ENCODE measurements around the gene GRIK3. TPM values are rescaled to one million over a fixed set of nuclear protein-coding genes. Genes with fewer than 3 reads are reported as not detected.

Gene GRIK3
- total RNA-seq, 1 experiment from 2014 or later = not detected

DNA sequence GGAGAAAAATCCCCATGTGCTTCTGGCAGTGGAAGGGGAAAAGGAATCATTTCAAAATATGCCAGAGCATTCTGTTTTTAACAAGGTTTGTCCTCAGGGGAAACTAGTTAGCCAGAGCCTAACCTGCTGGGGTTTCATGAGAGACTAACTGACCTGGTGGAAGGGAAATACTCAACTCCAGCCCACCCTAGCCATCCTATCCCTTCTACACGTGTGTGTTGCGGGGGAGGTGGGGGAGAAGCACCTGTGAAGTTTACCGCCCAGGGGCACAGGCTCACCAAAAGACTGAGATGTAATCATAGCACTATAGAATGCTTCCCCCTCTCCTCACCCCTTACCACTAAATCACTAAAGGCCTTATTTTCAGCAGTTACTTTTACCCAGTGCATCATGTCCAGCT is 139.5 kb downstream of the GRIK3 start:
- no TSS peak for BruUV-seq (replicated peaks)
- Histone ChIP-seq H3K4me1 (ENCODE audit: insufficient read depth, low read length) (no peaks in the 10 kb centered on the region), H3F3A (ENCODE audit: low read length, unreplicated experiment) (no peaks in the 10 kb centered on the region), H3K4me2 (ENCODE audit: low read length) (no peak overlapping the region), H3K9me3 (ENCODE audit: low read length) (0 out of 2 replicates have a peak, but pooled peaks cover 7% of the 10 kb centered on the region), H3K79me2 (ENCODE audit: low read length) (no peaks in the 10 kb centered on the region), H4K20me1 (ENCODE audit: low read length) (no peaks in the 10 kb centered on the region), H2AFZ (ENCODE audit: low read length) (no peak overlapping the region), H3K27ac (ENCODE audit: low read length) (no peak overlapping the region), H3K27me3 (ENCODE audit: low read length) (peaks cover 27% of the 10 kb centered on the region), H3K9me2 (replicated peaks; ENCODE audit: low read length) (no peaks in the 10 kb centered on the region), H3K9ac (ENCODE audit: low read length) (no peak overlapping the region), H3K4me3 (ENCODE audit: low read length) (no peak overlapping the region), H3K36me3 (ENCODE audit: low read depth, low read length) (no peaks in the 10 kb centered on the region)
- DNase-seq (no peak), ATAC-seq (no peak)
- POLR2A ChIA-PET (ENCODE audit: unreplicated experiment) = no interaction called here
- intact Hi-C loops (cut with micrococcal nuclease) = no loop called here
- CTCF ChIA-PET = no interaction called here
- TF ChIP-seq, protein P1, sequence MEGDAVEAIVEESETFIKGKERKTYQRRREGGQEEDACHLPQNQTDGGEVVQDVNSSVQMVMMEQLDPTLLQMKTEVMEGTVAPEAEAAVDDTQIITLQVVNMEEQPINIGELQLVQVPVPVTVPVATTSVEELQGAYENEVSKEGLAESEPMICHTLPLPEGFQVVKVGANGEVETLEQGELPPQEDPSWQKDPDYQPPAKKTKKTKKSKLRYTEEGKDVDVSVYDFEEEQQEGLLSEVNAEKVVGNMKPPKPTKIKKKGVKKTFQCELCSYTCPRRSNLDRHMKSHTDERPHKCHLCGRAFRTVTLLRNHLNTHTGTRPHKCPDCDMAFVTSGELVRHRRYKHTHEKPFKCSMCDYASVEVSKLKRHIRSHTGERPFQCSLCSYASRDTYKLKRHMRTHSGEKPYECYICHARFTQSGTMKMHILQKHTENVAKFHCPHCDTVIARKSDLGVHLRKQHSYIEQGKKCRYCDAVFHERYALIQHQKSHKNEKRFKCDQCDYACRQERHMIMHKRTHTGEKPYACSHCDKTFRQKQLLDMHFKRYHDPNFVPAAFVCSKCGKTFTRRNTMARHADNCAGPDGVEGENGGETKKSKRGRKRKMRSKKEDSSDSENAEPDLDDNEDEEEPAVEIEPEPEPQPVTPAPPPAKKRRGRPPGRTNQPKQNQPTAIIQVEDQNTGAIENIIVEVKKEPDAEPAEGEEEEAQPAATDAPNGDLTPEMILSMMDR (conservative IDR thresholded peaks at IDR 0.05; ENCODE audit: low read depth, low read length) = no peak
- no peak for TF ChIP-seq EZH2 (IDR thresholded peaks at IDR 0.05; ENCODE audit: low read length, unreplicated experiment)
- TF ChIP-seq EZH2phosphoT487 (IDR thresholded peaks at IDR 0.05; ENCODE audit: borderline replicate concordance, low read length) = no peak

DNA sequence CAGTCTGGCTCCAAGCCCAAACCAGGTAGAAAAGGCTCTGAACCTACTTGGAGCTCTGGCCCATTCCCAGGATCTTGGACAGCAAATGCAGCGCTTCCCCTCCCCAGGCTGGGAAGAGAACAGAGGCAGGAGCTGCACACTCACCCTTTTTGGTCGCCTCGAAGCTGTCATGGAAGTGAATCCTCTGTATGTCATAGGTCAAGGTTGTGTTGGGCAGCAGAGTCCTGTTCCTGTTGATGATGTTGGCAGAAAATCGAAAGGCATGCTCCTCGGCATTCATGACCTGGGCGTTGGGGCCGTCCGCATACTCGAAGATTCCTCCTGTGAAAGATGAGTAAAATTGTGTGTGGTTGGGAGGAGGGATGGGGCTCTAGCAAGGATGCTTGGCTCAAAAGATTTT is 143.5 kb downstream of the GRIK3 start:
- POLR2A ChIA-PET (ENCODE audit: unreplicated experiment) = no interaction called here
- Histone ChIP-seq H3K4me1 (ENCODE audit: insufficient read depth, low read length) (no peaks in the 10 kb centered on the region), H3K4me2 (ENCODE audit: low read length) (no peak overlapping the region), H3K4me3 (ENCODE audit: low read length) (no peak overlapping the region), H3K36me3 (ENCODE audit: low read depth, low read length) (no peaks in the 10 kb centered on the region), H3K9me3 (ENCODE audit: low read length) (no peaks in the 10 kb centered on the region), H2AFZ (ENCODE audit: low read length) (no peak overlapping the region), H3K79me2 (ENCODE audit: low read length) (no peaks in the 10 kb centered on the region), H3K9me2 (replicated peaks; ENCODE audit: low read length) (no peaks in the 10 kb centered on the region), H3K9ac (ENCODE audit: low read length) (no peak overlapping the region), H3F3A (ENCODE audit: low read length, unreplicated experiment) (no peaks in the 10 kb centered on the region), H4K20me1 (ENCODE audit: low read length) (no peaks in the 10 kb centered on the region), H3K27ac (ENCODE audit: low read length) (no peak overlapping the region), H3K27me3 (ENCODE audit: low read length) (peaks cover 27% of the 10 kb centered on the region)
- DNase-seq = no peak
- ATAC-seq = no peak
- intact Hi-C loops (cut with micrococcal nuclease) = no loop called here
- CTCF ChIA-PET = no interaction called here
- no TSS peak for BruUV-seq (replicated peaks)
- TF ChIP-seq EZH2 (IDR thresholded peaks at IDR 0.05; ENCODE audit: low read length, unreplicated experiment) (no peak), EZH2phosphoT487 (IDR thresholded peaks at IDR 0.05; ENCODE audit: borderline replicate concordance, low read length) (no peak)
- TF ChIP-seq, protein P1 (conservative IDR thresholded peaks at IDR 0.05; ENCODE audit: low read depth, low read length) = no peak

DNA sequence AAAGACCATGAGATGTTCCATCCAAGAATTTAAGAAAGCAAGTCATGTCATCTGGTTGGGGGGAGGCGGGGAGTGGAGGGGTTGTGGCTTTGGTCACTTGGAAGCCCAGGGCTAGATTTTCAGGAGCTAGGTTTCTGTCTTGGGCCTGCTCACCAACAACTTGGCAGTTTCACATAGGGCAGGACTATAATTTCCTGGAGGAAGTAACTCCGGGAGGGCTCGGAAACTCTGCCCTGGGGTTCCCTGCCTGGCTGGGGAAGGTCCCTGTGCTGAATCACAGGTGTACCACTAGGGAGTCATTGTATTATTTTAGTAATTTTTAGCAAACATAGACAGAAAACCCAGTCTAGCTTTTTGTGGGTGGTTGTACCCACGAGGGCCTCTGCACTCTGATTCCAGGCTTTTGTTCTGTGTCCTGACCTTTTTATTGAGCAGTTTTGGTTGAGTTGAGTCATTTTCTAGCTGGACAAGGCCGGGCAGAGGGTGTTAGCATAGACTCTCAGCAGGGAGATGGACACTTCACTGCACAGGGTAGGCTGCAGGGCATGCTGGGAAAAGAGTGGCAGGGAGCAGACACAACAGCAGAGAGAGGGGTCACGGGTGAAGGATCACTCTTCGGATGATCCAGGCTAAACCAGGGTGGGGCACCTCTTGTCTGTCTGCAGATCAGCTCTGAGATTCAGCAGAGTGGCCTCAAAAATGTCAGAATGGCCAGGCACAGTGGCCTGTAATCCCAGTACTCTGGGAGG is 144.7 kb downstream of the GRIK3 start:
- H2AFZ ChIP-seq (ENCODE audit: low read length) = no peak overlapping the region

More for the DNA sequence above, 144.7 kb downstream of the GRIK3 start:
- Histone ChIP-seq H4K20me1 (ENCODE audit: low read length) (no peaks in the 10 kb centered on the region), H3K9me3 (ENCODE audit: low read length) (no peaks in the 10 kb centered on the region), H3K27me3 (ENCODE audit: low read length) (peaks cover 26% of the 10 kb centered on the region), H3K9me2 (replicated peaks; ENCODE audit: low read length) (no peaks in the 10 kb centered on the region), H3K4me1 (ENCODE audit: insufficient read depth, low read length) (no peaks in the 10 kb centered on the region), H3K79me2 (ENCODE audit: low read length) (no peaks in the 10 kb centered on the region), H3K9ac (ENCODE audit: low read length) (no peak overlapping the region), H3K4me2 (ENCODE audit: low read length) (no peak overlapping the region), H3K36me3 (ENCODE audit: low read depth, low read length) (no peaks in the 10 kb centered on the region), H3K4me3 (ENCODE audit: low read length) (no peak overlapping the region), H3K27ac (ENCODE audit: low read length) (no peak overlapping the region), H3F3A (ENCODE audit: low read length, unreplicated experiment) (no peaks in the 10 kb centered on the region)
- ChIA-PET POLR2A (ENCODE audit: unreplicated experiment) (no interaction called here), CTCF (no interaction called here)
- TF ChIP-seq EZH2phosphoT487 (IDR thresholded peaks at IDR 0.05; ENCODE audit: borderline replicate concordance, low read length) (no peak), EZH2 (IDR thresholded peaks at IDR 0.05; ENCODE audit: low read length, unreplicated experiment) (no peak)
- TF ChIP-seq, protein P1 (conservative IDR thresholded peaks at IDR 0.05; ENCODE audit: low read depth, low read length) = no peak
- BruUV-seq (replicated peaks) = no TSS peak
- ATAC-seq (no peak), DNase-seq (no peak)
- intact Hi-C loops (cut with micrococcal nuclease) = no loop called here
